GM18519 (cell line): Measurements from ENCODE around the gene MCL1.

Source experiments
- ATAC-seq: cut with Tn5 transposase; IDR thresholded peaks from one replicate; pipeline ENCODE4 v1.9.1; 2021; ENCODE audit warnings: mild to moderate bottlenecking, moderate library complexity; ENCODE audit not compliant: unreplicated experiment, low FRiP score

The MCL1 gene

GRCh38 chr1:150546294-150546937 is 33.0 kb downstream of the MCL1 start:
- ATAC-seq: no peak

GRCh38 chr1:150545486-150546032 is 33.9 kb downstream of the MCL1 start:
- no peak for ATAC-seq

GRCh38 chr1:150544204-150544603 is 35.2 kb downstream of the MCL1 start:
- no peak for ATAC-seq

- ATAC-seq: no peak
Observed at GRCh38 chr1:150543500-150544143, 35.8 kb downstream of the MCL1 start.

- no peak for ATAC-seq
Observed at GRCh38 chr1:150537732-150538684, 41.4 kb downstream of the MCL1 start.

GRCh38 chr1:150536836-150537731 is 42.3 kb downstream of the MCL1 start:
- ATAC-seq: no peak

- ATAC-seq: no peak
Observed at GRCh38 chr1:150535511-150536287, 43.7 kb downstream of the MCL1 start.

- no peak for ATAC-seq
Observed at GRCh38 chr1:150534002-150534401, 45.4 kb downstream of the MCL1 start.

- ATAC-seq: no peak
Observed at GRCh38 chr1:150532860-150533259, 46.5 kb downstream of the MCL1 start.

GRCh38 chr1:150530491-150531159 is 48.8 kb downstream of the MCL1 start:
- no peak for ATAC-seq

- ATAC-seq: no peak
Observed at GRCh38 chr1:150529017-150529416, 50.4 kb downstream of the MCL1 start.

- ATAC-seq: no peak
Observed at GRCh38 chr1:150528196-150528595, 51.2 kb downstream of the MCL1 start.

- ATAC-seq: no peak
Observed at GRCh38 chr1:150525348-150525747, 54.1 kb downstream of the MCL1 start.
